ENCODE data around the gene TRMT44.
"Not testable (repeated sequence)": the region's sequence is repeated elsewhere in the genome, so short reads cannot be mapped to it uniquely, and the experiment has no call there.

Gene TRMT44

DNA sequence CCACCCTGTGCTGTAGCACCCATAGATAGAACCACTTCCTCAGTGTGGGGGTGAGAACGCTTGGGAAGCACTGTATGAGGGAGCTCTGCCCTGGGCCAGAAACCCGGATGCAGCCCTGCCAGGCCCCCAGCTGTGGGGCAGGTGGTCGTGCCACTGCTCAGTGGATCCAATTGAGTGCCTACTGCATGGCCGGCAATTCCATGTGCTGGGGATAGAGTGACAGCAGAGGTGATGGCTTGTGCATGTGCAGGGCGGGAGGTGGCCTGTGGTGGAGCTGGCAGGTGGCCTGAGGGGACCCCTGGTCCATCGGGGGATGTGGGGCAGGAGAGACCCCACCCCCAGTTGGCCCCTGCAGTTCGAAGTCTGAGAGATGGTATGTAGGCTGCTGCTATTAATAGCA, 60.4 kb downstream of the TRMT44 start:
- DNase-seq, result no peak

DNA sequence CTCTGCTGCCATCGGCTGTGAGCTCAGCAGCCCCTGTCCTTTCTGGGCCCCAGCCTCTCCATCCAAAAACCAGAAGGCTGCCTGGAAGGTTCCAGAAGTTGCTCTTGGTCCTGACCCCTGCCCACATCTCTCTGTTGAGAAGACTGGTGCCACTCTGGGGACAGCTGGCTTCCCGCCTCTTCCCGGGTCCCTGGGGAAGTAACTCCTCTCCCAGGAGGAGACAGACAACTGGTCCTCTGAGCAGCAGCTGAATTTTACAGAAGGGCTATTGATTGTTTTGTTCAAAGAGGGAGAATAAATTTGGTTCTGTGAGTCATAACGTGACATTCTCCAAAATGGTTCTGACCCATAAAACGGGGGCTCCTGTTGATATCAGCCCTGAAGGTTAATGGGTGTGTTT, 61.2 kb downstream of the TRMT44 start:
- DNase-seq, result no peak

DNA sequence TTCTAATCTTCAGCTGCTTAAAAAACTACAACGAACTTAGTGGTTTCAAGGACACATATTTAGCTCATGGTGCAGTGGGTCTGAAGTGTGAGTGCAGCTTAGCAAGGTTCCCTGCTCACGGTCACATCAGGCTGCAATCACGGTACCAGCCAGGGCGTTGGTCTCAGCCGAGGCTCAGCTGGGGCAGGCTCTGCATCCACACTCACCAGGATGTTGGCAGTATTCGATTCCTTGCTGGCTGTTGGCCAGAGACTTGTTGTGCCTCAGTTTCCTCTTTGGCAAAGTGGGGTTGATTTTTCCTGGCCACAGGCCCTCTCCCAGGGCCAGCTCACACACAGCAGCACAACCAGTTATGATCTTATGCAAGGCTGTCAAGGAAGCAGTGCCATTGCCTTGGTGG, 61.8 kb downstream of the TRMT44 start:
- DNase-seq, result no peak

DNA sequence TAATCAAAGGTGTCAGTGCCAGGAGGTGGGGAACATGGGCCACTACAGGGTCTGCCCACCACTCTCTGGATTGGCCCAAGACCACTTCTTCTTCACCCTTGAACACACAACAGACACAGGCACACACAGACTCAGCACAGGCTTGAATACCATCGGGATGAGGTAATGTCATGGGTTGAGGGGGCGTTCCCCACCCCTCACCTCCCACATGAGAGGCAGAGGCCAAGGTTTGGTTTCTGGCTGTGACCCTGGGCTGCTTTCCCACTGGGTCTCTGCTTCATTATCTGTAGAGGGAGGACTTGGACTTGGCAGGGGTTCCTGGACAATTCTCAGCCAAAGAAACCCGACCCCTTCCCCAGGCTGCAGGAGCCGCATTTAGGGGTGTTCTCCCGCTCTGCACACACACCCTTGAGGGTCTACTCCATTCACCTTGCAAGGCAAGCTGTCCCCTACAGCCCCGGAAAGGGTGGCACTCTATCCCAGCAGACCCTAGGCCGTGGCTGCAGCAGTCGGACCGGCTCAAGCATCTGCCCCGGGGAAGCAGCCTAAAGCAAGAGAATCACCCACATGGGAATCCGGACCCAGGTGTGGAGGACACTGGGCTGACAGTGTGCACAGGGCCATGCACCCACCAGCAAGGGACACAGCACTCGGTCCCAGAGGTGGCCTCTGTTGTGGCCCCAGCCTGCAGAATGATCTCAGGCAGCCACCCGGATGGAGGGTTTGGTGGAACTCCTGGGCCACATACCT, 62.4 kb downstream of the TRMT44 start:
- no peak for DNase-seq

DNA sequence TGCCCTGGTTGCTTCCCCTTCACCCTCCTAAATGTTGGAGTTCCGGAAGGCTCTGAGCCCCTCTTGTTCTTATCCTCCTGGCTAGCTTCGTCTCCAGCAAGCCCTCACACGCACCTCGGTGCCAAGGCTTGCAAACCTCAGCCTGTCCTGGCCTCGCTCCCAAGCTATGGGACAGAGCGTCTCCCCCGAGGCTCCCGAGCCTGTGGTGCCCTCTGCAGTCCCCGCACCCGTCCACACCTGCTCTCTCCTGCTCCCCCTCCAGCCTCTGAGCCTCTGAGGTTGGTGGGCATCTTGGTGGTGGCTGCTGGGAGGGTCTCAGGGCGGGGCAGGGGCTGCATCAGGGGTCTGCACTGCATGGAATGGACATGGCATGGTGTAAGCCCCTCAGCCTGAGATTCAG, 63.2 kb downstream of the TRMT44 start:
- no peak for DNase-seq

DNA sequence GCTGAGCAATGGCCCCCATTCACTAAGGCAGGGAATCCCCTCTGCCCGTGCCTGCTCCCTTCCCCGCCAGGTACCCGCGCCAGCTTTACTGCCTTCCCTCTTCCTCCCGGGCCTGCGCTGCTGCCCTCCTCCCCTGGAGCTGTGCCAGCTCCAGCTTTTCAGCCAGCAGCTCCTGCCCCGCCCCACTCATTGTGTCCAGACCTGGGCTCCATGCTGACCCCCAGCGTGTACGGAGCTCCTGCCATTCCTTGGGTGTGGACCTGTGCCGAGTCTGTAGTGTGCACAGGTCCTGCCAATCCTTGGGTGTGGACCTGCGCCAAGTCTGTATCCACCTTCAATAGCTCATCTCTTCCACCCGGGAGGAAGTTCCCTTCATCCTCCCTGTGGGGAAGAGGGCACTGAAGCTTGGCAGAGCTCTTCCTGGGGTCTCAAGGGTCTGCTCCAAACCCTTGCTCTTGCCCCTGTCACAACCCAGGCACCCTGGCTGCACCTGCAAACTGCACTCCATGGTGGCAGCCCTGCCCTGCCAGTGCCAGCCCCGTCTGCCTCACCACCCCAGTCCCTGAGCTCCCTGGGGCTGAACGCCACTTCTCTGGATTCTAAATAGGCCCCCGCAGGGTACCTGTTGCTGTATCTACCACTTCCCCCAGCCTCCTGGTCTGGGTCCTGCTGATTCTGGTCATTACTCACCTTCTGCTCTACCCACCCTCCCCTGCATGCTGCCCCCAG, 63.9 kb downstream of the TRMT44 start:
- DNase-seq, result no peak

DNA sequence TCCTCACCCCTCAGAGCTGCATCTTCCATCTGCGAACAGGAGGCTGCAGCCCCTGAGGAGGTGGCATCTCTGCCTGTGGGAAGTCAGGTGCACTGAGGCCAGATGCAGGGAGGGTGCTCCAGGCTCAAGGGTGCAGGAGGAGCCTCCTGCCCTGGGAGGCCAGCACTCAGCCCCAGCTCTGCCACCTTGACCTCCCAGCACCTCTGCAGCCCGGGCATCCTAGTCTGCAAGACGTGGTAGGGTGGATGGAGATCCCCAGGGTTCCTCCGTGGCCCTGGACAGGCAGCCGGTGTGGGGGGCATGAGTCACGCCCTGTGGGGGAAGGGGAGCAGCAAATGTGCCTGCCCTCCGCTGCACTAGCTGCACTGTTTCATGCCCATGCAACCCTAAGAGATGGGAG, 64.7 kb downstream of the TRMT44 start:
- no peak for DNase-seq

DNA sequence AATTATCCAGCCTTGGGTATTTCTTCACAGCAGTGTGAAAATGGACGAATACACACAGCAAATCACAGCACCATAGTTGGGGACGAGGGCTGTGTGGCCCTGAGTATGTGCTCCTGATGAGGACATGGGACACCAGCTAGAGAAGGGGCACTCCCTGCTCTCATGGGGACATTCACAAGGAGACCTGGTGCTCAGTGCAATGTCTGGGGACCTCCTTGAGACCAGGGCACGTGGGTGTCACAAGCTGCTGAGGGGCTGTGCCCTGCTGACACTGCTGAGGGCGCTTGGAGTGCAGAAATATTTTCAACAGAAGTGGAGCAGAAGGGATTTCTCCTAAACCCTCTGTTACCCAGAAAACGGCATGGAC, 65.4 kb downstream of the TRMT44 start:
- no peak for DNase-seq

DNA sequence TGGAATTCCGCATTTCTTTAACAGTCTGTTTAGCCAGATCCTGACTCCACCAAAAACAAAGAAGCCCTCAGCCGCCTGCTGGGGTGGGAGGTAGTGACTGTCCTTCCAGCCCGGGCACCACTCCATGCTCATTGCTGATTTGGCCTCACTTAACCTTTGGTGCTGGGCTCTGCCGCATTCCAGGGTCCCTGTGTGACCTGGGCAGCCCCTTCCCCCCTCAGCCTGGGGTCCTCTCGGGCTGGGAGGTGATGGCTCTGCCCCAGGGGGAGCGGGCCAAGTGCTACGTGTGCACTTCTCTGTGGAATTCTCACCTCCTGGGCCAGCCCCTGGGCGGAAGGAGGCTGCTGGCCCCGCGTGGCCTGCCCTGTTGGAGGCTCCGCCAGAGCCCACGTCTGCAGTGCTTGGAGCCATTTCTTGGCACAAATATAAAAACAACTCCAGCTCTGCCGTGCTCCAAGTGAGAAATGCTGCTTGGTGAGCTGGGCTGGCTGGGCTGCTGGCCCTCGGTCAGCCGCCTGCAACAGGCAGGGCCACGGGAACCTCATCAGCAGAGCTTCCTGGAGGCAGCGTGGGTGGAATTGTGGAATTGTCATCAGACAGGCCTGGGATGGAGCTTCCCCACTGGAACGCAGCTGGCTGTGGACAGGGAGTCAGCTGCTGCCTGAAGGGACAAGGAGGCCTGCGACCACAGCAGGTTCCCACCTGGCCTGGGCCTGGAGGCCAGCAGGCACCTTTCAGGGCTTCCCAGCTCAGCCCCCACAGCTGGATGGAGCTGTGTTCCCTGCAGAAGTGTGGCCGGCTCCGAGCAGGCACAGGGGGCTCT, 66.0 kb downstream of the TRMT44 start:
- no peak for DNase-seq

DNA sequence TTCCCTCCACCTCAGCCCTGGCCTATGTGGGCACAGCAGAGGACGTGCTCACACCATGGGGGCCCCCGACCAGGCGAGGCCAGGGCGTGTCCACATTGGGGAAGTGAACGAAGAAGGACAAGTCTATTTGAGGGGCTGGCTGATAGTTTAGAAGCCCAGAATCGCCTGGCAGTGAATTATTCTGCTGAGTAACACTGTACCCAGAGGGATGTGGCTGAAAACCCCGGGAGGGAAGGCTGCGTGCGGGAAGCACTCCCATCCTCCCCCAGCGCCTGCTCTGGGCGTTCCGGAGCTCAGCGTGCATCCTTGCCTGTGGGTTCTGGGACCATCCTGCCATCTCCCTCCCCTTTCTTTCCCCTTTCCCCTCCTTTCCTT, 66.6 kb downstream of the TRMT44 start:
- DNase-seq, result no peak

DNA sequence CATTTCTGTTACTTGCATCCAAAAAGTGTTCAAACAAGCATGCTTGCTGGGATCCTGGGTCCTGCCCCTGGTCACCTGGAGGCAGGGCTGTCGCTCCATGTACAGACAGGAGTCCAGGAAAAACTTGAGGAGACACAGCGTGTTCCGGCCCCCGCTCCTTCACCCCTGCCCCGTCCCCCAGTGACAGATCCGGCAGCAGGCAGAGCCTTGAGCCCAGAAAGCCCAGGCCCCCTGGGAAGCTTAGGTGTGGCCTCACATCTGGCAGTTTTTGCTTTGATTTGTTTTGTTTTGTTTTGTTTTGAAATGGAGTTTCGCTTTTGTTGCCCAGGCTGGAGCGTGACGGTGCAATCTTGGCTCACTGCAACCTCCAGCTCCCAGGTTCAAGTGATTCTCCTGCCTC, 67.0 kb downstream of the TRMT44 start:
- DNase-seq, result no peak

DNA sequence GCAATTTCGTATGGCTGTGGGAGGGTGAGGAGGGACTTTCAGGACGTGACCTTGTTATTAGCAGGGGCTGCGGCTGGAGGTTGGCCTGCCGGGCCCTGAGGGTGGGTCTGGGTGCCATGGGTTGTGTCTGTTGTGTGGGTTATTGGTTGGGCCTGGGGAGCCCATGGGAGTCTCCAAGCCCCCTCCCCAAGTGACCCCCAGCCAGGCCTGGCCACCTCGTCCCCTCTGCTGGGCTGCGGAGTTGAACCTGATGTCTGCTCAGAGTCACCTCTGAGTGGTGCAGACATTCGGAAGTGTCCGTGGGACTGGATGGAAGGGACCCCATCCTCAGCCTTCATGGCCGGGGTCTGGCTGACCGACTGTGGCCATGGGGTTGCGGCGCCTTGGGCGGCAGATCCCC, 67.7 kb downstream of the TRMT44 start:
- DNase-seq, result no peak

DNA sequence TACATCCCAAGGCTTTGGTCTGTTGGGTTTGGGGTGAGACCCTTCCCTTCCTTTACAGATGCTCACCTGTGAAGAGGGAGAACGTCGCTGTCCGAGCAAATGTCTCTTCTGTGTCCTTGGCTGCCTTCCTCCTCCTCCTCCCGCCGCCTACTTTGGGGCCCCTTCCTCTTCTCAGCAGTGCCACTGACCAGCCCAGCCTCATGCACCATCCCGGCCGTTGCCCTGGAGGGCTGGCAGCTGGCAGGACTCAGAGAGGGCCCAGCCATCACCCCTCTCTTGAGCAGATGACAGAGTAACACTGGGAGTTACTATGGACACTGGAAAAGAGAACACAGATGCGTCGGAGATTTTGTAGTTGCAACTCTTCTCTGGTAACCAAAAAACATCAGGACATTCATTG, 68.2 kb downstream of the TRMT44 start:
- DNase-seq, result no peak

DNA sequence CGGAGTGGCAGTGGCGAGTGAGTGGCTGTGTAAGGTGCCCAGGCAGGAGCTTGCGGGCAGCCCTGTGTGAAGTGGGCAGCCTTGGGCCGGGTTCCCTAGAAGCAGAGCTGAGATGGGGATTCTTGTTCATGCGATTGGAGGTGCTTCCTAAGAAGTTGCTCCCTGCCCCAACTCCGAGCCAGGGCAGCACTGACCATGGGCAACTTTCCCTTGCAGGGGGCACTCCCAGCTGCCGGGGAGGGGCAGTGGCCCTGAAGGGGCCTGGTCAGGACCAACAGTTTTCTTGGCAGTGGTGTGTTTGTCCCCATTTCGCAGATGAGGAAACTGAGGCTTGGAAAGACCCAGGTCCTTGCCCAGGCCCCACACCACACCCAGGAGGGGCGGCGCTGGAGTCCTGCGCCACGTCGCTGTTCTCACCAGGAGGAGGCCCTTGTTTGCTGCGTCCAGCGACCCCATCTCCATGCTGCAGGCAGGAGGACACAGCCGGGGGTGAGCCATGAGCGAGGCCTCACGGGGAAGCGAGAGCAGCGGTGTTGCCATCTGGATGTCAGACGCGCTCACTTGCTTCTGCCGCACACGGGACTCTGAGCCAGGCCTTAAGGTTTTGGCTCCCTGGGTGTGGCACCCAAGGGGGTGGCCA, 68.9 kb downstream of the TRMT44 start:
- DNase-seq, result no peak

DNA sequence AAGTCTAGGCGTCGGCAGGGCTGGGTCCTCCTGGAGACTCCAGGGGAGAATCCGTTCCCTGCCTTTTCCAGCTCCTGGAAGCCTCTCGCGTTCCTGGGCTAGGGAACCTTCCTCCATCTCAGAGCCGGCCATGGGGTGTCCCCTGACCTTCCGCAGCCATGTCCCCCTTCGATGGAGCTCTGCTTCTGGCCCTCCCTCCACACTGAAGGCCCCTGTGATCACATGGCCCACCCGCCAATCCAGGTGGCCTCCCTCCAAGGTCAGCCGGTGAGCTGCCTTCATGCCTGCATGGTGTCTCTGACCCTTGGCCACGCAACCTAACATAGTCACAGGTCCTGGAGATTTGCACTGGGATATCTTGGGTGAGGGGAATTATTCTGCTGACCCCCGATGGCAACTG, 69.6 kb downstream of the TRMT44 start:
- DNase-seq, result no peak

DNA sequence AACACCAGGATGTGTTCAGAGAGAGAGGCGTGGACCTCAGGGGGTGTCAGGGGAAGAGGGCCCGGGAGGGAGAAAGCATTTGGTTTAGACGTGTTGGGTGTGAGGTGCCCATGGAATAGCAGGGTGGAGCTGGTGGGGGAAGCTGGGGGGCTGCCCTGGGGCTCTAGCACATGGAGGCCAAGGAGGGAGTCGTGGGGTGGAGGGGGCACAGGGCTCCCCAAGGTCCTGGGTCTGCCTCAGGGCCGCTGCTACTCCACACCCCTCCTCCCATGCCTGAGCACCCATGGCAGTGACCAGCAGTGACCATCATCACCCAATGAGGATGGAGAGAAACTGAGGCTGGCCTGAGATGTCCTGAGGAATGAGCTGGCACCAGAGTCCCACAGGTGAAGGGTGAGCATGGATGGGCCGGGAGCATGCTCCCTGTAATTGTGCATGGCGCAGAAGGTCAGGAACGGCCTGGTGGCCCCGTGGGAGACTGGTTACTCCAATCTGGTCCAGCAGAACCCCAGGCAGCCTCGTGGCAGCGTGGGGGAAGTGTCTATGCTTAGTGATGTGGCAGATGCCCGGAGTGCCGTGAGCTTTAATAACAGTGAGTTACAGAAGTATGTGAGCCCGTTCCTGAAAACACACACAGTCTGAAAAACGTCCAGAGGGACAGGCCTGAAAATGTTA, 70.2 kb downstream of the TRMT44 start:
- no peak for DNase-seq

DNA sequence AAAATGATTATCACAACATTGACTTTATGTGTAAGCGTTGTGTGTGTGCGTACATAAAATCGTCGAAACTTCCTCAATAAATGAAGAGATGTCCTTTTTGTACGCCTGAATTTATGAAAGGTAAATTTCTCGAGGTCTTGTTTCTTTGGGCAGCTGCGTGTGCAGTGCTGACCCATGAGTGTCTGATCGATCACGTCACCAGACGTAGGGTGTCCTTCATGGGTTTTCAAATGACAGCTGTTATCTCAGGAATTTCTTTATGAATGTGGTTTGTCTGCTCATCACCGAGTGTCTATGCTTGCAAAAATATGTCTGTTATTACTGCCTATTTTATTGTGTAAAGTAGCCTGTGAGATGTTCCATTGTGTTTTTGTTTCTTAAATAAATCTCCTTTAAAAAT, 71.9 kb downstream of the TRMT44 start:
- DNase-seq, result no peak

DNA sequence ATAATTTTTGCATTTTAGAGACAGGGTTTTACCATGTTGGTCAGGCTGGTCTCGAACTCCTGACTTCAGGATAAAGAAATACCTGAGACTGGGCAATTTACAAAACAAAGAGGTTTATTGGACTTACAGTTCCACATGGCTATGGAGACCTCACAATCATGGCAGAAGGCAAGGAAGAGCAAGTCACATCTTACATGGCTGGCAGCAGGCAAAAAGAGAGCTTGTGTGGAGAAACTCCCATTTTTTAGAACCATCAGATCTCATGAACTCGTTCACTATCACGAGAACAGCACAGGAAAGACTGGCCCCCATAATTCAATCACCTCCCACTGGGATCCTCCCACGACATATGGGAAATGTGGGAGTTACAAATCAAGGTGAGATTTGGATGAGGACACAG, 72.5 kb downstream of the TRMT44 start:
- not testable (repeated sequence) for DNase-seq

DNA sequence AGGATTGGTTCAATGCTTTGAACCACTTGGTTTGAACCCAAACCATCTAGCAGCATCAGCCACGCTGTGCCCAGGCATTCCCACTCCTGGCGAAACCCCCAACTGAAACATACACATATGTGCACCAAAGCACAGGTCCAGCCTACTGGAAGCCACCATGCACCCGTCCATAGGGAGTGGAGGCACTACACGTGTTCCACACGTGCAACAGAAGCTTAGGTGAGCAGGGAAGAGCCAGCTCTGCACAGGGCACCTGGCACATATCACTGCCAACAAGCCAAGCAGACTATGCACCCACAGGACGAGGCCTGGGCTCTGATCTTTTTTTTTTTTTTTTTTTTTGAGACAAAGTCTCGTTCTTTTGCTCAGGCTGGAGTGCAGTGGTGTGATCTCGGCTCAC, 73.4 kb downstream of the TRMT44 start:
- no peak for DNase-seq

DNA sequence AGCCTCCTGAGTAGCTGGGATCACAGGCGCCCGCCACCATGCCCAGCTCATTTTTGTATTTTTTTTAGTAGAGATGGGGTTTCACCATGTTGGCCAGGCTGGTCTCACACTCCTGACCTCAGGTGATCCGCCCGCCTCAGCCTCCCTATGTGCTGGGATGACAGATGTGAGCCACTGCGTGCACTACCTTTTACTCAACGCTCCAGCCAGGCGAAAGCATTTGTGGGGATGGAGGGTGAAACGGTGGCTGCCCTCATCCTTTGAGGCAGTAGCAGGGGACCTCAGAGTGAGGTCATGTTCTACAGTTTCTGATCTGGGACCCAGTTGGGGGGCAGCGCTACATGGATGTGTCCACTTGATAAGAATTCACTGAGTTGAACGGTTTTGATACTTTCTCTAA, 73.8 kb downstream of the TRMT44 start:
- no peak for DNase-seq

DNA sequence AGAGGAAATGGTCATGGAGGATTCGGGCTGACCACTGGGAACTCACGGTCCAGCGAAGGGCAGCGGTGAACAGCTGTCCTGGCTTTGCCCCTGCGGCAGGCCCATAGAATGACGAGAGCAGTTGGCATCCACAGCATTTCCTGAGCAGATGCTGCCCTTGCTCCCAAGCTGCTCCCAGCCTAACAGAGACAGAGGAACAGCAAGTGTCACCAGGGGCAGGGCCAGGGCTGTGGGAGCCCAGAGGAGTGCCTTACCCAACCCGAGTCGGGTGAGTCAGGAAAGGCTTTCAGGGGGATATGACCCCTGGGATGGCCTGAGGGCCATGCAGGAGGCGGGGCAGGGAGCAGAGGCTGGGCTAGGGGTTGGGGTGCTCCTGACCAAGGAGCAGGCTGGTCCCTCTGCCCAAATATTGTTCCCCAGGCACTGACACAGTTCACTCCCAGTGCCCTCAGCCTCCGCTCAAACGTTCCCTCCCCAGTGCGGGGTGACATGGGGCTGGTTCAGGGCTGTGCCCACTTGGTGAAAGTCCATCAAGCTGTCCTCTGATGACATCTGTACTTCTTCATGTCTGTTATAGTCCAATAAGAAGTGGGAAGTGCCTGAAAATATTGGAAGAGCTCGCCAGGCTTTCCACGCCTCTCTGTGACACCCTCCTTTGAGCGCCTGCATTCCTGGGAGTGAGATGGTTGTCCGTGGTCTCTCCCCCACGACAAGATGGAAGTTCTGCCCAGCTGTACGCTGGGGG, 74.9 kb downstream of the TRMT44 start:
- DNase-seq, result no peak

DNA sequence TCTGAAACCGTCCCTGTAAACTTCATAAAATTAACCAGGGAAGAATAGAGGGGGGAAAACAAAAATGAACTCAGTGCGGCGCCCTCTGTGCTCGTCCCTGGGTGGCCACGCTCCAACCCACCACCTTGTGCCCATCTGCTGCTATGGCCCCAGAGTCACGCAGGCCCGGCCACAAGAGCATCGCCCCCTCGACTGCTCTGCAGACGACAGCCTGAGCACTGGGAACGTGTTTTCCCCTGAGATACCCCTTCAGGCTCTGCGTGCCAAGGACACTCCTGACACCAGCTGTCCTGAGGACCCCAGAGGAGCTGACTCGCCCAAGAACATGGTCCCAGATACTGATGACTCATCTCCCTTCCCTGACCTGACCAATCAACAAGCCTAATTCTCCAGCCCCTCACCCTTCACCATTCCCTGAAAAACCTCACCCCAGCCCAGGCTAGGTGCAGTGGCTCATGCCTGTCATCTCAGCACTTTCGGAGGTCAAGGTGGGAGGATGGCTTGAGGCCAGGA, 75.5 kb downstream of the TRMT44 start:
- DNase-seq, result no peak
